ENCODE data around the gene RPTOR. TPM values are rescaled to one million over a fixed set of nuclear protein-coding genes. Genes with fewer than 3 reads are reported as not detected.

Gene RPTOR
- total RNA-seq, 1 experiment from 2014 or later: 19.8 TPM

- no peak for DNase-seq (ENCODE audit: low read depth)
- in situ Hi-C loops (cut with HindIII; ENCODE audit: low pct_unique_long_range_greater_than_20kb, low sequenced_read_pairs): no loop called here
Observed at GRCh38 chr17:80839511-80839941, 294.9 kb downstream of the RPTOR start.

- no peak for DNase-seq (ENCODE audit: low read depth)
- in situ Hi-C loops (cut with HindIII; ENCODE audit: low pct_unique_long_range_greater_than_20kb, low sequenced_read_pairs): no loop called here
Observed at GRCh38 chr17:80839970-80840369, 295.3 kb downstream of the RPTOR start.

- DNase-seq (ENCODE audit: low read depth): no peak
- in situ Hi-C loops (cut with HindIII; ENCODE audit: low pct_unique_long_range_greater_than_20kb, low sequenced_read_pairs): no loop called here
Observed at GRCh38 chr17:80842456-80843013, 297.9 kb downstream of the RPTOR start.

- in situ Hi-C loops (cut with HindIII; ENCODE audit: low pct_unique_long_range_greater_than_20kb, low sequenced_read_pairs): no loop called here
- no peak for DNase-seq (ENCODE audit: low read depth)
Observed at GRCh38 chr17:80843741-80844156, 299.1 kb downstream of the RPTOR start.

GRCh38 chr17:80844418-80844990, 299.9 kb downstream of the RPTOR start:
- no peak for DNase-seq (ENCODE audit: low read depth)
- in situ Hi-C loops (cut with HindIII; ENCODE audit: low pct_unique_long_range_greater_than_20kb, low sequenced_read_pairs): no loop called here

GRCh38 chr17:80845069-80845862, 300.6 kb downstream of the RPTOR start:
- no peak for DNase-seq (ENCODE audit: low read depth)
- in situ Hi-C loops (cut with HindIII; ENCODE audit: low pct_unique_long_range_greater_than_20kb, low sequenced_read_pairs): no loop called here

- DNase-seq (ENCODE audit: low read depth): no peak
- in situ Hi-C loops (cut with HindIII; ENCODE audit: low pct_unique_long_range_greater_than_20kb, low sequenced_read_pairs): no loop called here
Observed at GRCh38 chr17:80845863-80846671, 301.4 kb downstream of the RPTOR start.

- DNase-seq (ENCODE audit: low read depth): no peak
- in situ Hi-C loops (cut with HindIII; ENCODE audit: low pct_unique_long_range_greater_than_20kb, low sequenced_read_pairs): no loop called here
Observed at GRCh38 chr17:80846932-80847331, 302.3 kb downstream of the RPTOR start.

- in situ Hi-C loops (cut with HindIII; ENCODE audit: low pct_unique_long_range_greater_than_20kb, low sequenced_read_pairs): no loop called here
- no peak for DNase-seq (ENCODE audit: low read depth)
Observed at GRCh38 chr17:80847496-80848230, 303.0 kb downstream of the RPTOR start.

GRCh38 chr17:80848449-80849102, 303.9 kb downstream of the RPTOR start:
- DNase-seq (ENCODE audit: low read depth): no peak
- in situ Hi-C loops (cut with HindIII; ENCODE audit: low pct_unique_long_range_greater_than_20kb, low sequenced_read_pairs): no loop called here

GRCh38 chr17:80849119-80849518, 304.5 kb downstream of the RPTOR start:
- no peak for DNase-seq (ENCODE audit: low read depth)
- in situ Hi-C loops (cut with HindIII; ENCODE audit: low pct_unique_long_range_greater_than_20kb, low sequenced_read_pairs): no loop called here

- no peak for DNase-seq (ENCODE audit: low read depth)
Observed at GRCh38 chr17:80850109-80850508, 305.5 kb downstream of the RPTOR start.

GRCh38 chr17:80850817-80851216, 306.2 kb downstream of the RPTOR start:
- DNase-seq (ENCODE audit: low read depth): no peak
- in situ Hi-C loops (cut with HindIII; ENCODE audit: low pct_unique_long_range_greater_than_20kb, low sequenced_read_pairs): no loop called here

More at GRCh38 chr17:80850109-80850508, 305.5 kb downstream of the RPTOR start:
- in situ Hi-C loops (cut with HindIII; ENCODE audit: low pct_unique_long_range_greater_than_20kb, low sequenced_read_pairs): no loop called here

- no peak for DNase-seq (ENCODE audit: low read depth)
- in situ Hi-C loops (cut with HindIII; ENCODE audit: low pct_unique_long_range_greater_than_20kb, low sequenced_read_pairs): no loop called here
Observed at GRCh38 chr17:80851277-80851925, 306.8 kb downstream of the RPTOR start.

- no peak for DNase-seq (ENCODE audit: low read depth)
- in situ Hi-C loops (cut with HindIII; ENCODE audit: low pct_unique_long_range_greater_than_20kb, low sequenced_read_pairs): no loop called here
Observed at GRCh38 chr17:80852476-80853015, 307.9 kb downstream of the RPTOR start.

- no peak for DNase-seq (ENCODE audit: low read depth)
- in situ Hi-C loops (cut with HindIII; ENCODE audit: low pct_unique_long_range_greater_than_20kb, low sequenced_read_pairs): no loop called here
Observed at GRCh38 chr17:80853076-80853475, 308.4 kb downstream of the RPTOR start.

- in situ Hi-C loops (cut with HindIII; ENCODE audit: low pct_unique_long_range_greater_than_20kb, low sequenced_read_pairs): no loop called here
- no peak for DNase-seq (ENCODE audit: low read depth)
Observed at GRCh38 chr17:80854220-80854619, 309.6 kb downstream of the RPTOR start.
